HEK293 (cell line): ENCODE measurements around the gene GCNT2.
"Not testable (repeated sequence)": the region's sequence is repeated elsewhere in the genome, so short reads cannot be mapped to it uniquely, and the experiment has no call there.

Experiments used
- CTCF ChIA-PET: fragments of 350-600 bp; formaldehyde crosslinking; extraction: SDS; loops from one replicate; lab custom pipeline; 2021; ENCODE audit warnings: antibody characterized with exemption; lab: Yijun Ruan, JAX
- POLR2A ChIA-PET: fragments of 300-600 bp; formaldehyde crosslinking; extraction: SDS; loops from one replicate; lab custom pipeline; 2020; ENCODE audit warnings: antibody characterized with exemption, inconsistent platforms; lab: Yijun Ruan, JAX
- H3K27ac ChIP-seq: fragments of 200-500 bp; sonication (Bioruptor generic); 2 replicates; pipeline ENCODE4 v1.5.1; 2014; ENCODE audit warnings: low read depth, low read length, control low read depth, inconsistent platforms; ENCODE audit errors: extremely low read depth
- H3K36me3 ChIP-seq, 2 experiments: fragments of 200-500 bp in 1 of 2; sonication (Bioruptor generic) in 1 of 2; 1 replicate in 1 of 2; 2 replicates in 1 of 2; pipeline ENCODE4 v1.5.1; 2014 to 2017; ENCODE audit warnings: inconsistent platforms in 2 of 2, low read length in 2 of 2; ENCODE audit not compliant: control insufficient read depth in 2 of 2, insufficient read depth in 1 of 2
- H3K4me1 ChIP-seq: fragments of 200-500 bp; sonication (Bioruptor generic); 2 replicates; pipeline ENCODE4 v1.5.1; 2014; ENCODE audit warnings: mild to moderate bottlenecking, low read length, inconsistent platforms; ENCODE audit not compliant: control insufficient read depth, insufficient read depth
- H3K4me3 ChIP-seq: 2 replicates; pipeline ENCODE4 v1.5.1; 2011; ENCODE audit warnings: low read depth, mild to moderate bottlenecking, control low read depth, low read length, moderate library complexity
- H3K9me3 ChIP-seq: fragments of 200-500 bp; sonication (Bioruptor generic); 2 replicates; pipeline ENCODE4 v1.5.1; 2014; ENCODE audit warnings: low read depth, low read length, inconsistent platforms; ENCODE audit not compliant: control insufficient read depth, insufficient read depth
- FEZF1 ChIP-seq: fragments of 450-650 bp; formaldehyde crosslinking; IDR thresholded peaks from 2 replicates; pipeline ENCODE4 v1.5.1; 2016; ENCODE audit warnings: missing biosample characterization, missing genetic modification characterization
- GLIS1 ChIP-seq: fragments of 450-650 bp; formaldehyde crosslinking; IDR thresholded peaks from 2 replicates; pipeline ENCODE4 v1.5.1; 2016; ENCODE audit warnings: missing biosample characterization, missing genetic modification characterization
- IKZF3 ChIP-seq: fragments of 450-650 bp; IDR thresholded peaks from 2 replicates; pipeline ENCODE4 v1.5.0; 2018; ENCODE audit warnings: missing biosample characterization, mild to moderate bottlenecking, missing genetic modification characterization, moderate library complexity
- KLF1 ChIP-seq: fragments of 450-650 bp; formaldehyde crosslinking; IDR thresholded peaks from 2 replicates; pipeline ENCODE4 v1.5.1; 2016; ENCODE audit warnings: missing biosample characterization, missing genetic modification characterization
- KLF16 ChIP-seq: fragments of 450-650 bp; formaldehyde crosslinking; IDR thresholded peaks from 2 replicates; pipeline ENCODE4 v1.5.1; 2017; ENCODE audit warnings: missing biosample characterization, missing genetic modification characterization
- OSR2 ChIP-seq: fragments of 450-650 bp; formaldehyde crosslinking; IDR thresholded peaks from 2 replicates; pipeline ENCODE4 v1.5.1; 2016; ENCODE audit warnings: missing biosample characterization, missing genetic modification characterization
- PRDM1 ChIP-seq: fragments of 450-650 bp; formaldehyde crosslinking; IDR thresholded peaks from 2 replicates; pipeline ENCODE4; 2016; ENCODE audit warnings: missing biosample characterization, missing genetic modification characterization
- SCRT2 ChIP-seq: fragments of 450-650 bp; formaldehyde crosslinking; IDR thresholded peaks from 2 replicates; pipeline ENCODE4 v1.5.1; 2016; ENCODE audit warnings: missing biosample characterization, missing genetic modification characterization
- TCF7L2 ChIP-seq: IDR thresholded peaks from 2 replicates; pipeline ENCODE4 v1.6.1; 2011; ENCODE audit warnings: low read depth, mild to moderate bottlenecking, inconsistent platforms, low read length, moderate library complexity, borderline replicate concordance
- WT1 ChIP-seq: fragments of 450-650 bp; formaldehyde crosslinking; IDR thresholded peaks from 2 replicates; pipeline ENCODE4 v1.5.1; 2016; ENCODE audit warnings: missing biosample characterization, missing genetic modification characterization
- ZFP3 ChIP-seq: fragments of 450-650 bp; formaldehyde crosslinking; IDR thresholded peaks from 2 replicates; pipeline ENCODE4 v1.5.1; 2016; ENCODE audit warnings: low read depth, missing biosample characterization, missing genetic modification characterization
- ZIC2 ChIP-seq: fragments of 450-650 bp; formaldehyde crosslinking; IDR thresholded peaks from 2 replicates; pipeline ENCODE4 v1.5.1; 2016; ENCODE audit warnings: missing biosample characterization, missing genetic modification characterization
- ZNF133 ChIP-seq: fragments of 450-650 bp; formaldehyde crosslinking; IDR thresholded peaks from 2 replicates; pipeline ENCODE4 v1.5.1; 2016; ENCODE audit warnings: missing biosample characterization, missing genetic modification characterization
- ZNF184 ChIP-seq: fragments of 450-650 bp; IDR thresholded peaks from 2 replicates; pipeline ENCODE4 v1.5.1; 2018; ENCODE audit warnings: missing biosample characterization, mild to moderate bottlenecking, missing genetic modification characterization
- ZNF266 ChIP-seq: fragments of 450-650 bp; formaldehyde crosslinking; IDR thresholded peaks from 2 replicates; pipeline ENCODE4 v1.5.1; 2016; ENCODE audit warnings: missing biosample characterization, missing genetic modification characterization, low read depth
- ZNF394 ChIP-seq: fragments of 450-650 bp; formaldehyde crosslinking; IDR thresholded peaks from 2 replicates; pipeline ENCODE4 v1.5.1; 2016; ENCODE audit warnings: missing biosample characterization, missing genetic modification characterization, mild to moderate bottlenecking, moderate library complexity, borderline replicate concordance
- ZNF404 ChIP-seq: fragments of 450-650 bp; formaldehyde crosslinking; IDR thresholded peaks from 2 replicates; pipeline ENCODE4 v1.5.1; 2017; ENCODE audit warnings: missing biosample characterization, missing genetic modification characterization
- ZNF510 ChIP-seq: fragments of 450-650 bp; formaldehyde crosslinking; IDR thresholded peaks from 2 replicates; pipeline ENCODE4 v1.5.1; 2018; ENCODE audit warnings: mild to moderate bottlenecking, missing genetic modification characterization, missing biosample characterization; ENCODE audit not compliant: insufficient replicate concordance
- ZNF561 ChIP-seq: fragments of 450-650 bp; IDR thresholded peaks from 2 replicates; pipeline ENCODE4 v1.5.1; 2018; ENCODE audit warnings: missing biosample characterization, missing genetic modification characterization, borderline replicate concordance
- ZNF596 ChIP-seq: fragments of 450-650 bp; IDR thresholded peaks from 2 replicates; pipeline ENCODE4 v1.5.0; 2018; ENCODE audit warnings: missing biosample characterization, mild to moderate bottlenecking, missing genetic modification characterization, moderate library complexity
- ZNF610 ChIP-seq: fragments of 450-650 bp; formaldehyde crosslinking; IDR thresholded peaks from 2 replicates; pipeline ENCODE4 v1.5.1; 2016; ENCODE audit warnings: missing biosample characterization, missing genetic modification characterization, borderline replicate concordance
- ZNF623 ChIP-seq: fragments of 450-650 bp; formaldehyde crosslinking; IDR thresholded peaks from 2 replicates; pipeline ENCODE4 v1.5.1; 2016; ENCODE audit warnings: missing biosample characterization, missing genetic modification characterization
- ZXDB ChIP-seq: fragments of 450-650 bp; formaldehyde crosslinking; IDR thresholded peaks from 2 replicates; pipeline ENCODE4 v1.5.1; 2016; ENCODE audit warnings: missing biosample characterization, missing genetic modification characterization
- TF ChIP-seq, protein P1 (sequence below): fragments of 450-650 bp; IDR thresholded peaks from 2 replicates; pipeline ENCODE4 v1.5.1; 2018; ENCODE audit warnings: missing biosample characterization, mild to moderate bottlenecking, missing genetic modification characterization
- TF ChIP-seq, protein P2 (sequence below): fragments of 450-650 bp; formaldehyde crosslinking; IDR thresholded peaks from 2 replicates; pipeline ENCODE4 v1.5.1; 2016; ENCODE audit warnings: missing biosample characterization, missing genetic modification characterization, borderline replicate concordance

Gene GCNT2

GRCh38 chr6:10580570-10580969, 59.4 kb downstream of the GCNT2 start:
- H3K27ac ChIP-seq: no peak overlapping the region
- H3K9me3 ChIP-seq: no peaks in the 10 kb centered on the region
- TF ChIP-seq ZNF266 (tag by site-specific recombination): no peak
- no peak for TF ChIP-seq ZNF133 (tag by site-specific recombination)
- TF ChIP-seq ZNF623: no peak
- TF ChIP-seq ZNF184 (tag by site-specific recombination): no peak
- no peak for TF ChIP-seq ZNF610 (tag by site-specific recombination)
- no peak for TF ChIP-seq ZFP3 (tag by site-specific recombination)
- no peak for TF ChIP-seq TCF7L2
- no peak for TF ChIP-seq SCRT2 (tag by site-specific recombination)
- peaks cover 17% of the 10 kb centered on the region for H3K4me1 ChIP-seq
- POLR2A ChIA-PET: no interaction called here
- H3K4me3 ChIP-seq: no peak overlapping the region
- CTCF ChIA-PET: interaction anchor here (0.6 to 1.6 kb wide), 3 partner anchors 30 to 1167 kb away, joined by 3 to 5 read pairs (median 3); no protein-coding TSS in a partner anchor
- H3K36me3 ChIP-seq: no peaks in the 10 kb centered on the region

DNA sequence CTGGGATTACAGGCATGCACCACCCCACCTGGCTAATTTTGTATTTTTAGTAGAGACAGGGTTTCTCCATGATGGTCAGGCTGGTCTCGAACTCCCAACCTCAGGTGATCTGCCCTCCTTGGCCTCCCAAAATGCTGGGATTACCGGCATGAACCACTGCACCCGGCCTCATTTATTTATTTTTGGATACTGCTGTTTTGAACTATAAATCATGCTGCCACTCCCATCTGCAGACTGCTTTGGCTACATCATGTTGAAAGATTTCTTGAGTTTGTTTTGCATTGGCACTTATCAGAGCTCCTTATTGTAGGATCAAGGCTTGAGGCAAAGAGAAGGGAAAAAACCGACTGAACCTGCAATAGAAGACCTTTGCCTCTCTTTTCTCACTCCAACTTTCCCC, 60.3 kb downstream of the GCNT2 start:
- H3K4me1 ChIP-seq: peaks cover 17% of the 10 kb centered on the region
- TF ChIP-seq KLF1 (tag by site-specific recombination) (peak; percentile 76), OSR2 (tag by site-specific recombination) (peak; percentile 15; the same call in 1 of the 2 replicates), WT1 (tag by site-specific recombination) (peak; percentile 64), ZXDB (peak; percentile 18; the same call in 1 of the 2 replicates)
- H3K4me3 ChIP-seq, H3K36me3 ChIP-seq, POLR2A ChIA-PET, H3K27ac ChIP-seq, CTCF ChIA-PET, H3K9me3 ChIP-seq: not testable (repeated sequence)

DNA sequence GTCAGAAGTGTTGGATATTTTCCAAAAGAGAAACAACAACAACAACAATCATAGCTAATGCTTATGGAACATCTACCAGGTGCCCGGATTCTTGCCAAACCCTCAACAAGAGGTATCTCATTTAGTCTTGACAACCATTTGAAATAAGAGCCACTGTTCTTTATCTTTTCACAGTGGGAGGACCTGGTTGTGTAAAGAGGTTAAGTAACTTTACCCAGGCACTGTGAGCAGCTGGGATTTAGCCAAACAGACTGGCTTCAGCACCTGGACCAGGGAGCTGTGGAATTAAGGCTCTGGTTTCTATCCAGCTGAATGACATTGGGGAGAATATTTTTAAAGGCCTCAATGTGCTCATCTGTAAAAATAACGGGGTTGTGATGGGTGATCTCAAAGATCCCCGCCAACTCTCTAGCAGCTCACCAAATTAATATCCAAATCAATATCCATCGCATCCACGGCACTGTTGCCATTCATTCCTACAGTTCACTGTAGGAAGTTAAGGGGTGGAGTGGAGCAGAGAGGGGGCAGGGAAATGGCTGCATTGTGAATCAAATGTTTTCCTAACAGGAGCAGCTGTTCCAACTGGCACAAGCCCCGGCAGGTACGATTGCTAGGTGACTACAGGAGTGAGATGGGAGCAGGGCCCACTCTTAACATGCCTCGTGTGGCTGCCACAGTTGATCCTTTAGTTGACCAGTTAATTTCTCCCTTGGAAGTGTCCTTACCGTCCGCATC, 61.8 kb downstream of the GCNT2 start:
- CTCF ChIA-PET: no interaction called here
- POLR2A ChIA-PET: interaction anchor here (0.8 kb wide), 1 partner anchor 10 kb away, joined by 4 read pairs; no protein-coding TSS in a partner anchor
- no peak overlapping the region for H3K4me3 ChIP-seq
- TF ChIP-seq ZNF404 (tag by site-specific recombination): no peak
- TF ChIP-seq ZNF510 (tag by site-specific recombination): no peak
- TF ChIP-seq PRDM1 (tag by site-specific recombination): no peak
- TF ChIP-seq FEZF1 (tag by site-specific recombination): peak; percentile 72
- peak; percentile 40; the same call in 1 of the 2 replicates for TF ChIP-seq GLIS1 (tag by site-specific recombination)
- TF ChIP-seq, protein P1, sequence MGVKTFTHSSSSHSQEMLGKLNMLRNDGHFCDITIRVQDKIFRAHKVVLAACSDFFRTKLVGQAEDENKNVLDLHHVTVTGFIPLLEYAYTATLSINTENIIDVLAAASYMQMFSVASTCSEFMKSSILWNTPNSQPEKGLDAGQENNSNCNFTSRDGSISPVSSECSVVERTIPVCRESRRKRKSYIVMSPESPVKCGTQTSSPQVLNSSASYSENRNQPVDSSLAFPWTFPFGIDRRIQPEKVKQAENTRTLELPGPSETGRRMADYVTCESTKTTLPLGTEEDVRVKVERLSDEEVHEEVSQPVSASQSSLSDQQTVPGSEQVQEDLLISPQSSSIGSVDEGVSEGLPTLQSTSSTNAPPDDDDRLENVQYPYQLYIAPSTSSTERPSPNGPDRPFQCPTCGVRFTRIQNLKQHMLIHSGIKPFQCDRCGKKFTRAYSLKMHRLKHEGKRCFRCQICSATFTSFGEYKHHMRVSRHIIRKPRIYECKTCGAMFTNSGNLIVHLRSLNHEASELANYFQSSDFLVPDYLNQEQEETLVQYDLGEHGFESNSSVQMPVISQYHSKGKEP (tag by site-specific recombination): peak; percentile 15
- TF ChIP-seq ZIC2 (tag by site-specific recombination): 0 out of 2 replicates have a peak, but pooled peaks have one; percentile 35
- TF ChIP-seq ZNF394: no peak
- TF ChIP-seq, protein P2, sequence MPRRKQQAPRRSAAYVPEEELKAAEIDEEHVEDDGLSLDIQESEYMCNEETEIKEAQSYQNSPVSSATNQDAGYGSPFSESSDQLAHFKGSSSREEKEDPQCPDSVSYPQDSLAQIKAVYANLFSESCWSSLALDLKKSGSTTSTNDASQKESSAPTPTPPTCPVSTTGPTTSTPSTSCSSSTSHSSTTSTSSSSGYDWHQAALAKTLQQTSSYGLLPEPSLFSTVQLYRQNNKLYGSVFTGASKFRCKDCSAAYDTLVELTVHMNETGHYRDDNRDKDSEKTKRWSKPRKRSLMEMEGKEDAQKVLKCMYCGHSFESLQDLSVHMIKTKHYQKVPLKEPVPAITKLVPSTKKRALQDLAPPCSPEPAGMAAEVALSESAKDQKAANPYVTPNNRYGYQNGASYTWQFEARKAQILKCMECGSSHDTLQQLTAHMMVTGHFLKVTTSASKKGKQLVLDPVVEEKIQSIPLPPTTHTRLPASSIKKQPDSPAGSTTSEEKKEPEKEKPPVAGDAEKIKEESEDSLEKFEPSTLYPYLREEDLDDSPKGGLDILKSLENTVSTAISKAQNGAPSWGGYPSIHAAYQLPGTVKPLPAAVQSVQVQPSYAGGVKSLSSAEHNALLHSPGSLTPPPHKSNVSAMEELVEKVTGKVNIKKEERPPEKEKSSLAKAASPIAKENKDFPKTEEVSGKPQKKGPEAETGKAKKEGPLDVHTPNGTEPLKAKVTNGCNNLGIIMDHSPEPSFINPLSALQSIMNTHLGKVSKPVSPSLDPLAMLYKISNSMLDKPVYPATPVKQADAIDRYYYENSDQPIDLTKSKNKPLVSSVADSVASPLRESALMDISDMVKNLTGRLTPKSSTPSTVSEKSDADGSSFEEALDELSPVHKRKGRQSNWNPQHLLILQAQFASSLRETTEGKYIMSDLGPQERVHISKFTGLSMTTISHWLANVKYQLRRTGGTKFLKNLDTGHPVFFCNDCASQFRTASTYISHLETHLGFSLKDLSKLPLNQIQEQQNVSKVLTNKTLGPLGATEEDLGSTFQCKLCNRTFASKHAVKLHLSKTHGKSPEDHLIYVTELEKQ (tag by site-specific recombination): 0 out of 2 replicates have a peak, but pooled peaks have one; percentile 29
- no peak for TF ChIP-seq KLF16 (tag by site-specific recombination)
- TF ChIP-seq ZNF596 (tag by site-specific recombination): 0 out of 2 replicates have a peak, but pooled peaks have one; percentile 21
- no peak for TF ChIP-seq ZNF561 (tag by site-specific recombination)
- TF ChIP-seq IKZF3 (tag by site-specific recombination): peak; percentile 35; the same call in 1 of the 2 replicates
- 0 out of 2 replicates have a peak, but pooled peaks have one; percentile 50 for TF ChIP-seq ZNF610 (tag by site-specific recombination)

More for the DNA sequence above, 61.8 kb downstream of the GCNT2 start:
- Histone ChIP-seq H3K27ac (no peak overlapping the region), H3K9me3 (no peaks in the 10 kb centered on the region), H3K36me3 (no peaks in the 10 kb centered on the region), H3K4me1 (peaks cover 17% of the 10 kb centered on the region)
